ENCODE data around the gene MBD5.

Gene MBD5

GRCh38 chr2:148013876-148014275 lies 7.0 kb upstream of the MBD5 start:
- Histone ChIP-seq H3K36me3 (ENCODE audit: insufficient read depth, insufficient read length, low read length) (peaks cover 11% of the 10 kb centered on the region), H3K4me3 (ENCODE audit: insufficient read length, low read depth) (no peak overlapping the region), H3K9me3 (ENCODE audit: insufficient read depth, low read length) (peaks cover 10% of the 10 kb centered on the region; the same call in 1 of the 2 replicates), H3K27me3 (ENCODE audit: insufficient read depth, insufficient read length) (no peaks in the 10 kb centered on the region), H3K4me1 (ENCODE audit: insufficient read depth, insufficient read length) (no peaks in the 10 kb centered on the region), H3K9ac (ENCODE audit: insufficient read length, low read depth) (no peak overlapping the region)
- TF ChIP-seq YY1 (IDR thresholded peaks at IDR 0.05; ENCODE audit: insufficient read depth, insufficient read length): no peak
- TF ChIP-seq ZNF274 (IDR thresholded peaks at IDR 0.05; ENCODE audit: low read depth, low read length): no peak
- TF ChIP-seq SUZ12 (IDR thresholded peaks at IDR 0.05; ENCODE audit: extremely low read depth, insufficient read depth, insufficient read length): no peak
- DNase-seq (ENCODE audit: low read depth, low spot score): no peak

GRCh38 chr2:148014616-148015015 lies 6.3 kb upstream of the MBD5 start:
- H3K4me3 ChIP-seq (ENCODE audit: insufficient read length, low read depth): no peak overlapping the region
- TF ChIP-seq YY1 (IDR thresholded peaks at IDR 0.05; ENCODE audit: insufficient read depth, insufficient read length): no peak
- no peak for TF ChIP-seq ZNF274 (IDR thresholded peaks at IDR 0.05; ENCODE audit: low read depth, low read length)
- TF ChIP-seq SUZ12 (IDR thresholded peaks at IDR 0.05; ENCODE audit: extremely low read depth, insufficient read depth, insufficient read length): no peak
- peaks cover 11% of the 10 kb centered on the region for H3K36me3 ChIP-seq (ENCODE audit: insufficient read depth, insufficient read length, low read length)
- H3K4me1 ChIP-seq (ENCODE audit: insufficient read depth, insufficient read length): no peaks in the 10 kb centered on the region
- H3K27me3 ChIP-seq (ENCODE audit: insufficient read depth, insufficient read length): no peaks in the 10 kb centered on the region
- no peak for DNase-seq (ENCODE audit: low read depth, low spot score)
- H3K9me3 ChIP-seq (ENCODE audit: insufficient read depth, low read length): peaks cover 10% of the 10 kb centered on the region; the same call in 1 of the 2 replicates
- no peak overlapping the region for H3K9ac ChIP-seq (ENCODE audit: insufficient read length, low read depth)

GRCh38 chr2:148020111-148021058 lies 506 bp upstream of the MBD5 start, which contains the start of gene ORC4:
Gene ORC4, minus strand, starts transcription at chr2:148020737. Its CDS starts 44,779 bp downstream, at chr2:147975958.
- H3K36me3 ChIP-seq (ENCODE audit: insufficient read depth, insufficient read length, low read length): peaks cover 17% of the 10 kb centered on the region
- peak within 1 kb of the TSS; percentile 87 for H3K9ac ChIP-seq (ENCODE audit: insufficient read length, low read depth)
- H3K4me3 ChIP-seq (ENCODE audit: insufficient read length, low read depth): peak within 1 kb of the TSS; percentile 79
- no peaks in the 10 kb centered on the region for H3K9me3 ChIP-seq (ENCODE audit: insufficient read depth, low read length)
- TF ChIP-seq ZNF274 (IDR thresholded peaks at IDR 0.05; ENCODE audit: low read depth, low read length) (no peak), YY1 (IDR thresholded peaks at IDR 0.05; ENCODE audit: insufficient read depth, insufficient read length) (no peak), SUZ12 (IDR thresholded peaks at IDR 0.05; ENCODE audit: extremely low read depth, insufficient read depth, insufficient read length) (no peak)
- H3K27me3 ChIP-seq (ENCODE audit: insufficient read depth, insufficient read length): no peaks in the 10 kb centered on the region
- H3K4me1 ChIP-seq (ENCODE audit: insufficient read depth, insufficient read length): no peaks in the 10 kb centered on the region
- DNase-seq (ENCODE audit: low read depth, low spot score): peak; percentile 98

- Histone ChIP-seq H3K9me3 (ENCODE audit: insufficient read depth, low read length) (no peaks in the 10 kb centered on the region), H3K4me3 (ENCODE audit: insufficient read length, low read depth) (peak overlapping the region; percentile 79), H3K4me1 (ENCODE audit: insufficient read depth, insufficient read length) (no peaks in the 10 kb centered on the region), H3K27me3 (ENCODE audit: insufficient read depth, insufficient read length) (no peaks in the 10 kb centered on the region), H3K36me3 (ENCODE audit: insufficient read depth, insufficient read length, low read length) (peaks cover 8% of the 10 kb centered on the region), H3K9ac (ENCODE audit: insufficient read length, low read depth) (peak overlapping the region; percentile 83)
- DNase-seq (ENCODE audit: low read depth, low spot score): no peak
- TF ChIP-seq ZNF274 (IDR thresholded peaks at IDR 0.05; ENCODE audit: low read depth, low read length) (no peak), YY1 (IDR thresholded peaks at IDR 0.05; ENCODE audit: insufficient read depth, insufficient read length) (no peak), SUZ12 (IDR thresholded peaks at IDR 0.05; ENCODE audit: extremely low read depth, insufficient read depth, insufficient read length) (no peak)
Observed at GRCh38 chr2:148021886-148022285, 995 bp downstream of the MBD5 start.

- H3K9ac ChIP-seq (ENCODE audit: insufficient read length, low read depth): peak overlapping the region; percentile 83
- H3K36me3 ChIP-seq (ENCODE audit: insufficient read depth, insufficient read length, low read length): peaks cover 7% of the 10 kb centered on the region
- no peaks in the 10 kb centered on the region for H3K27me3 ChIP-seq (ENCODE audit: insufficient read depth, insufficient read length)
- H3K9me3 ChIP-seq (ENCODE audit: insufficient read depth, low read length): no peaks in the 10 kb centered on the region
- DNase-seq (ENCODE audit: low read depth, low spot score): no peak
- peak overlapping the region; percentile 79 for H3K4me3 ChIP-seq (ENCODE audit: insufficient read length, low read depth)
- TF ChIP-seq SUZ12 (IDR thresholded peaks at IDR 0.05; ENCODE audit: extremely low read depth, insufficient read depth, insufficient read length): no peak
- no peak for TF ChIP-seq ZNF274 (IDR thresholded peaks at IDR 0.05; ENCODE audit: low read depth, low read length)
- TF ChIP-seq YY1 (IDR thresholded peaks at IDR 0.05; ENCODE audit: insufficient read depth, insufficient read length): no peak
- no peaks in the 10 kb centered on the region for H3K4me1 ChIP-seq (ENCODE audit: insufficient read depth, insufficient read length)
Observed at GRCh38 chr2:148022351-148022750, 1.5 kb downstream of the MBD5 start.

- Histone ChIP-seq H3K27me3 (ENCODE audit: insufficient read depth, insufficient read length) (no peaks in the 10 kb centered on the region), H3K4me3 (ENCODE audit: insufficient read length, low read depth) (no peak overlapping the region), H3K4me1 (ENCODE audit: insufficient read depth, insufficient read length) (no peaks in the 10 kb centered on the region), H3K9me3 (ENCODE audit: insufficient read depth, low read length) (no peaks in the 10 kb centered on the region), H3K36me3 (ENCODE audit: insufficient read depth, insufficient read length, low read length) (peaks cover 6% of the 10 kb centered on the region), H3K9ac (ENCODE audit: insufficient read length, low read depth) (peak overlapping the region; percentile 6)
- DNase-seq (ENCODE audit: low read depth, low spot score): no peak
- TF ChIP-seq SUZ12 (IDR thresholded peaks at IDR 0.05; ENCODE audit: extremely low read depth, insufficient read depth, insufficient read length) (no peak), YY1 (IDR thresholded peaks at IDR 0.05; ENCODE audit: insufficient read depth, insufficient read length) (no peak), ZNF274 (IDR thresholded peaks at IDR 0.05; ENCODE audit: low read depth, low read length) (no peak)
Observed at GRCh38 chr2:148022882-148023281, 2.0 kb downstream of the MBD5 start.

- peaks cover 6% of the 10 kb centered on the region for H3K36me3 ChIP-seq (ENCODE audit: insufficient read depth, insufficient read length, low read length)
- no peak overlapping the region for H3K4me3 ChIP-seq (ENCODE audit: insufficient read length, low read depth)
- DNase-seq (ENCODE audit: low read depth, low spot score): no peak
- H3K4me1 ChIP-seq (ENCODE audit: insufficient read depth, insufficient read length): no peaks in the 10 kb centered on the region
- H3K27me3 ChIP-seq (ENCODE audit: insufficient read depth, insufficient read length): no peaks in the 10 kb centered on the region
- no peak overlapping the region for H3K9ac ChIP-seq (ENCODE audit: insufficient read length, low read depth)
- no peaks in the 10 kb centered on the region for H3K9me3 ChIP-seq (ENCODE audit: insufficient read depth, low read length)
- TF ChIP-seq ZNF274 (IDR thresholded peaks at IDR 0.05; ENCODE audit: low read depth, low read length) (no peak), YY1 (IDR thresholded peaks at IDR 0.05; ENCODE audit: insufficient read depth, insufficient read length) (no peak)
Observed at GRCh38 chr2:148023861-148024260, 3.0 kb downstream of the MBD5 start.

Data from NT2/D1 (cell line).